HL-60/S4 (cell line): ENCODE results near the gene PPFIBP1.
"Not testable (repeated sequence)": the region's sequence is repeated elsewhere in the genome, so short reads cannot be mapped to it uniquely, and the experiment has no call there.

ENCODE experiments used
- in situ Hi-C: fragments of 300-500 bp; cut with MboI; formaldehyde crosslinking; loops from 2 replicates; pipeline ENCODE4 v1.14.3; 2022; ENCODE audit warnings: low sequenced_read_pairs

The PPFIBP1 gene

DNA sequence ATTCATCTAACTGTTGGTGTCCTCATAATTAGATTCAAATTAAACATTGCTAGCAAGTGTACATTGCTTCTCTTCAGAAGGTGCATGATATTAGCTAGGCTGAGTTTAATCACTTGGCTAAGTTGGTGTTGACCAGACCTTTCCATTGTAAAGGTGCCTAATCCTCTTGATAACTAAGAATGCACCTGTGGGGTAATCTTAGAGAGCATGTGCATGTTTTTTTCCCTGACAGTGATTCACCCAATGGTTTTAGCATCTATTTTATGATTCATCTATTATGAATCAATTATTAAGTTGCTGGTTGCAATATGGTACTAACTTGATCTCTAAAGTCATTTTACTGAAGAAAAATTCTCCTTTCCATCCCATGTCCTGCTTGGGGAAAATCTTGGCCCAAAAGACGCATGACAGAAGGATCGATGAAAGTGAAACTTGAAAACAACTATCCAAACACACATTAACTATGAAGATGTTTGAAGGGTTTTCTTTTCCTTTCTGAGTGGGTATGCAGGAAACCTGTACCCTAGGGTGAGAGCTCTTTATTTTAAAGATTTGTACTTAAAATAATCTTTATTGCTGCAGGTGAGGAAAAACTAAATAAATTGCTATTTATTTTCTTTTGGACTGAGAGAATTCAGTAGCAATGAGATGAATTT, 64.2 kb downstream of the PPFIBP1 start:
- in situ Hi-C loops: not testable (repeated sequence)

GRCh38 chr12:27588776-27589175, 64.8 kb downstream of the PPFIBP1 start:
- in situ Hi-C loops: no loop called here

DNA sequence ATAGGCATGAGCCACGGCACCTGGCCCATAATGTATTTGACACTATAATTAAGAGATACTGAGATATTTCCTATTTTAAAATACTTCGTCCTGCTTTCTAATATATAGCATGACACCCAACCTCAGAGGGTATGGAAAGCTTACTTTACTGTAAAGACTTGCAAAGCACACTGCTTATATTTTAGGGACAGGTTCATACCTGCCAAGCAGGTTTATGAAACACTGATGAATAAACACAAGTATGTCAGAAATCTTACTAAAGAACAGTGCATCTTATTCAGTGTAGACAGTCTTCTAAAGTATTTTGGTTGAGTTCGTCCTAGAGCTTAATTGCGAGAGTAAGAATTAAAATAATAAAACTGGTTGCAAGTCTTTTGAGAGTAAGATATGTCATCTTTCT, 65.4 kb downstream of the PPFIBP1 start:
- in situ Hi-C loops: no loop called here

- in situ Hi-C loops: not testable (repeated sequence)
Observed at GRCh38 chr12:27591698-27592097, 67.7 kb downstream of the PPFIBP1 start.

- in situ Hi-C loops: no loop called here
Observed at GRCh38 chr12:27592548-27592947, 68.5 kb downstream of the PPFIBP1 start.

DNA sequence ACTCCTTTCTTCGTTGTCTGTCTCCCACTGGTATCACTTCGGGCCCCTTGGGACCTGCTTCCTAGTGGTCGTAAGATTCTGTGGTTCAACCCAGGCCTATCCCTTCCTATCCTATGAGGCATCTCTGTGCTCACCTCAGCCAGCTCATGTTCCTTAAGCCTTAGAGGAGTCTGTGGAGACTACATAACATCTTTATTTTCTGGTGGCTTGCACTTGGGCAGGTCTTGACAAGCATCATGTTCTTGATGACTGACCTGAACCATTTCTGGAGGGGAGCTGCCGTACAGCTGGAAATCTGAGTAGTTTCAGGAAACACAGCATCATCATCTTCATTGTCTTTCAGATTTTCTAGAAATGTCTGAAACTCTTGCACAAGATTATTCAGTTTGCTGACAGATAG, 69.3 kb downstream of the PPFIBP1 start:
- in situ Hi-C loops: no loop called here

DNA sequence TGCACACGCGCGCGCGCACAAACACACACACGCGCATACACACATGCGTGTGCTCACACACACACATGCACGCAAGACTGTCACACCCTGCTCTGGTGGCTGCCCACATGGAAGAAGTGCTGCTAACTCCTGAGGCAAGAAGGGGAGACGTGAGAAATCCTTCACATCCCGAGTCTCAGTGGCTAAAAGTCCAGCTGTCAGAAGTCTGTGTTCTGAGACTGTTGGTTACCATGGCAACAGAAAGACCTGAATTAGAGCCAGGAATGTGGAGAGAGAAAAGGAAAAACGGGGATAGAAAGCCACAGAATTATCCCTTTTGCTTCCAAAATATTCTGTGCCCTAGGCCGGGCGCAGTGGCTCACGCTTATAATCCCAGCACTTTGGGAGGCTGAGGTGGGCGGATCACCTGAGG, 71.2 kb downstream of the PPFIBP1 start:
- in situ Hi-C loops: no loop called here

DNA sequence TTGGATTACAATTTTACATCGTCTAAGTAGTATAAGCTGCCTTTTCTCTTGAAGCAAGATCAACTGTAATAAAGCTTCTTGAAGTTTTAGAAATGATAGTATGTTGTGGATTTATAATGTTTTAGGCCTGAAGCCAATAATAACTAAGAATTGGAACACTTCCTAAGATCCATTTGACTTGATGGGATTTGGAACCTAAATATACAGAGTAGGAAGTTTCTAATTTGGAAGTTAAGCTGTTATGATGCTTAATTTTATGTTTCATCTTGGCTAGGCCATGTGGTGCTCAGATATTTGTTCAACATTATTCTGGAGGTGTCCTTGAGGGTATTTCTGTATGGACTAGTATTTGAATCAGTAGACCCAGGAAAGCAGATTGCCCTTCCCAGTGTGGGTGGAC, 74.9 kb downstream of the PPFIBP1 start:
- in situ Hi-C loops: not testable (repeated sequence)

- in situ Hi-C loops: not testable (repeated sequence)
Observed at GRCh38 chr12:27601056-27601828, 77.2 kb downstream of the PPFIBP1 start.

- in situ Hi-C loops: no loop called here
Observed at GRCh38 chr12:27602516-27602915, 78.5 kb downstream of the PPFIBP1 start.

GRCh38 chr12:27604431-27604830, 80.4 kb downstream of the PPFIBP1 start:
- in situ Hi-C loops: no loop called here

DNA sequence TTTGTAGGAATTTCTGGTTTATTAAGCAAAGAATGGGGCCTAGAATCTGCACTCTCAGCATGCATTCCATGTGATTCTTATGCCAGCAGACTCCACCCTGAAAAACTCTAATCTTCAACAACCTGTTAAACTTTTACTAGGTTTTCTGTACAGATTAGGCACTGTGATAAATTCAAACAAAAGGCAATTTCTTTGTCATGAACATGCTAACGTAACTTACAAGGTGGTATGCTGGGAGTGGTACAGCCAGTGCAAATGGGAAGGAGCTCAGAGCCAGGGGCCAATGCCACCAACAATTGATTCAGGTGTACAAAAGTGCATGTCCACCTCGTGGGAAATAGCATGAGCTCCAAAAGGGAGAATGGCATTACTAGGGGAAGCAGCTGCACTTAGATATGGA, 83.0 kb downstream of the PPFIBP1 start:
- in situ Hi-C loops: no loop called here

DNA sequence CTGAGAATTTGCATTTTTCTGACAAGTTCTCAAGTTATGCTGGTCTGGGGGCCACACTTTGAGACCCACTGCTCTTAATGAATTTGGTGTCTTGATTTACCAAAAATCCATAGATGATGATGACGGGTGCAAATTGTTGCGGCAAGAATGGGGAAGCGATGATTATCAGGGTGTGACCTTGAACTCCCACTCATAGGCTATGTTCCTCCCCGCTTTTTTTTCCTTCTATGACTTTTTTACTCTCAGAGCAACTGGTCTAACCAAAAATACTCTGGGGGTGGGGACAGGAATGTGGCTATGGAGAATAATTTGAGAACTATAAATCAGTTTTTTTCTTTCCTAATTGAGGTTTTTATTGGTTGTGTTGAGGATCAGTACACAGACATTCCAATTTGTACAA, 83.6 kb downstream of the PPFIBP1 start:
- in situ Hi-C loops: no loop called here

DNA sequence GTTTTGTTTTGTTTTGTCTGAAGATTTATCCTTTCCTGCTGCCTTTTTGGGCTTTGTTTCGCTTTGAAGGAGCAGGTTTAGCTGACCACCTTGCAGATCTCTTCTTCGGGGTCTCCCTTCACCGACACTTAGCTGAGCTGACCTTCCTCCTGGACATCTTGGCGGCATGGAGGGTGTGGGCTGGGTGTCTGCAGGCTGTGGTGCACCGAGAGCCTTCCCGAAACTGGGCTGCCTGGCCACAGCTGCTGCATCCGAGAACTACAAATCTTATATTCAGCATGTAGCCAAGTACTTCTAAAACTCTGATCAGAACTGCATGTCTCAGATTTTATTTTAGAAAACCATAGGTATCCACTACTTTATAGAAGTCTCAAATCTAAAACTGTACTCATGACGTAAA, 84.9 kb downstream of the PPFIBP1 start:
- in situ Hi-C loops: no loop called here

DNA sequence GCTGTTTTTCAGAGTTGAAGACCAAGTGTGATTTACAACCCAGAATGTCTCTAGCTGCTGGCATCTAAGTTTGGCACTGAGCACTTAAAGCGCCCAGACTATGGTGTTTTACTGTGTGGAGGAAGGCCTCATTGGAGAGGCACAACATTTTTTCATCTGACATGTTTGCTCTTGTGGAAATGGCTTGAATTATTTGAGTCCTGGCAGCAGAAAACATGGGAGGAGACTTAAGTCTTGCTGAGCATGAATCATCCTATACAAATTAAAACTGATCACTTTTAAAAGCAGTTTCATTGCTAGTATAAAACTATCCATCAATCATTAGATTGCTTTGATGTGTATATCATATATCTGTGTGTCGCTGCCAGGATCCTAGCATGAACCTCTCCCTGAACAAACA, 86.4 kb downstream of the PPFIBP1 start:
- in situ Hi-C loops: no loop called here

- in situ Hi-C loops: no loop called here
Observed at GRCh38 chr12:27614386-27614785, 90.4 kb downstream of the PPFIBP1 start.

- in situ Hi-C loops: no loop called here
Observed at GRCh38 chr12:27614866-27615265, 90.9 kb downstream of the PPFIBP1 start.

DNA sequence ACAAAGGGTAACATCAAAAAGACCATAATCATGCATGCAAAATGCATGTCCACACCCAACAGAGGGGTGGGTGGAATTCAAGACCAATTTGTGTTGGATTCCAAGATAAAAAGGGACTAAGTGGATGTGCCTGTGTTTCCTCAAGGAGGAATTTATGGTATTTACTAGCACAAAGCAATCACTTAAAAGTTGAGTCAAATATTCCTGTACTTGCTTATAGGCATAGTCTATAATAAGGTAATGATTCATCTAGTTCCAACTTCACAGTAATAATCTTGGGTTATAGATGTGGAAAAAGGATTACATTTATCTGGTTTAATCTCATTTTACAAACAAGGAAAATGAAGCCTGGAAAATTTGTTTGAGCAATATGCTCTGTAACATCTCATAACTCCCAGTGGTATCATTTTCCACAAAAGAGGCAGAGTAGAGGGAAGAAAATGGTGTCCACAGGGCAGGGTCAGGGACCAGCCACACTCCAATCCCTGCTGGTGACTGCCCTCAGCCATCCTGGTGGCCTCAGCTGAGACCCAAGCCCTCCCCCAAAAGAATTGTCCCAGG, 91.4 kb downstream of the PPFIBP1 start:
- in situ Hi-C loops: no loop called here

DNA sequence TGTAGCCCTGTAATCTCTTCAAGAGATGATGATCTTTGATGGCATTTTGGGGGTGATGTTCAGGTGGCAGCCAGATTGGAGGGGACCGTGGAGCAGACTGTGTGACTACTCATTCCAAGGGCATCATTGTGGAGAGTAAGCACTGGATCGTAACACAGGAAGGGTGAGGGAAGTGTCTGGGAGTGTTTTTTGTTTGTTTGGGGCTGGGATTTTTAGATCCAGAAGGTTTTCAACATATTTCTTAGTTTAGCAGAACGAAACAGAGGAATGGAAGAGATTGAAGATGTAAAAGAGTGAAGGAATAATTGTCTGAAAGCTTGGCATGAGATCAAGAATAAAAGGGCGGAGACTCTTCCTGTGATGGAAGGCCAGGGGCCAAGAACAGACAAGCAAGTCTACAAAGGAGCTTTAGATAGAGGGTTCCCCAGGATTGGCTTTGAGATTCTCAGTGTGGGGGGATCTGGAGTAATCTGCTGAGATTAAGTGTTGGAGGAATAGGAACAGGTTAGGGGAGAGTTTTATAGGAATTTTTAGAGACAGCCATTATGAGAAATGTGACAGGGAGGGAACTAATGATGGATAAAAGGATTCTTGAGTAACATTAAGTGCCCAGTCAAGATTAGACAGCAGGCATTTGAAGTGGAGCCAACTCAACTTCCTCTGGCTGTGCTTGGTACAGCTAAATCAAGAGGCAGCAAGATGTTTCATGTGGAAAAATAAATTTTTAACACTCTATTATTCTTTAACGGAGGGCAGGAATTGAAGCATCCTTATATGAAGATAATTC, 92.5 kb downstream of the PPFIBP1 start:
- in situ Hi-C loops: no loop called here

DNA sequence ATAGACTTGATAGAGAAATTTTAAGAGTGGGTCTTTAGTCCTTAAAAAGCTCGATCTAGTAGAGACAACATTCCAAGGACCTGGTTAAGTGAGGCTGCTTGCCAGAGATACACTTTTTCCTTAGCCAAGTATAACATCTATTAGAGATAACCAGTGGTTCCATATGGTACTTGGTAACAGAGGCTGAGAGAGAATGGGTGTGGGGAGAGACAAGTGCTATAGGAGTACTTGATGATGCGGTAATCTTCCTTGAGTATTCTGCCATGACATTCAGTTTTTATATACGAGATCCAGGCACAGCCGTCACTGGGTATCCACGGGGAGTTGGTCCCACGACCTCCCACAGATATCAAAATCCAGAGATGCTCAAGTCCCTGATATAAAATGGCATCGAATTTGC, 94.8 kb downstream of the PPFIBP1 start:
- in situ Hi-C loops: no loop called here

DNA sequence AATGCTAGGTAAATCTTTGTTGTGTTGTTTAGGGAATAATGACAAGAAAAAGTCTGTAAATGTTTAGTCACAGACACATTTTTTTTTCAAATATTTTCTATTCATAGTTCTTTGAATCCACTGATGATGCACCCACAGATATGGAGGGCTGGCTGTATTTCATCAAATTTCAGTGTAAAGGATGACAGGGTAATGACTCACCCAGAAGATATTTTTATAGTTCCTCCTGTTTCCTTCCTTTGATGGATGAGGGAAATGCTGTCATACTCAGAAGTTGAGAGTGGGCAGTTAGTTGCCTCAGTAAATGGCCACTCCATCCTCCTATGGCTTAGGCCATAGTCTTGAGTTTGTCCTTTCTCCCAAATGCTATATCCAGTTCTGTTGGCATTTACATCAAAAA, 95.3 kb downstream of the PPFIBP1 start:
- in situ Hi-C loops: no loop called here
